GM12801 (cell line): ENCODE data around the gene PTX4.

Source experiments
- TF ChIP-seq, protein P1 (sequence below): IDR thresholded peaks from one replicate; pipeline ENCODE4 v1.5.1; 2011; ENCODE audit warnings: control low read depth; ENCODE audit not compliant: insufficient read length; ENCODE audit errors: extremely low read depth

Gene PTX4

DNA sequence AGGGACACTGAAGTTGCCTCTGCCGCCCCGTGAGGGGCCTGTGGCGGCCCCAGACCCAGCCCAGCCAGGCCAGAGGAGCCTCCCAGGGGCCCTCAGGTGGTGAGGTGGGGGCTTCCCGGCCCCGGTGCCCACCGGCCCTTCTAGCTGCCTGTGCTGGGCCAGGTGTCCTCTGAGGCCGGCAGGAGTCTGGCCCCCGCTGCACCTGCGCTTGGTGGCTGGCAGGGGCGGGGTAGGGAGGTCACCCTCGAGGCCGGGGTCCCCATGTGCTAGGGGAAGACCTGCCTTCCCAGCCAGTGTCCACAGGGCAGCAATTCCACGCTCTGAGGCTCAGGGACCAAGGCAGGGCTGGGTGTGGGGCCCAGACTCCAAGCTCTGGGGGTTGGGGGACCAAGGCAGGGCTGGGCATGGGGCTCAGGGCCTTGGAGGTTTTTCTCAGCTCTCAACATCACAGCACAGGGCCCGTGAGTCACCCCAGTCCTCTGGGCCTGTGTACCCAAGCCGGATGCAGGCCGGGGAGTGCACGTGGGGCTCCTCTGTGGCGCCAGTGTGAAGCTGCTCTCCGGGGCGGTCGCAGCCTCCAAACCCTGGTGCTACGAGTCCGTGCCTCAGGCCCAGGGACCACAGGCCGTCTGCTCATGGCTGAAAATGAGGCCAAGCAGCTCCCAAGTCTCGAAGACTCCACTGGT, 43.1 kb downstream of the PTX4 start:
- TF ChIP-seq, protein P1, sequence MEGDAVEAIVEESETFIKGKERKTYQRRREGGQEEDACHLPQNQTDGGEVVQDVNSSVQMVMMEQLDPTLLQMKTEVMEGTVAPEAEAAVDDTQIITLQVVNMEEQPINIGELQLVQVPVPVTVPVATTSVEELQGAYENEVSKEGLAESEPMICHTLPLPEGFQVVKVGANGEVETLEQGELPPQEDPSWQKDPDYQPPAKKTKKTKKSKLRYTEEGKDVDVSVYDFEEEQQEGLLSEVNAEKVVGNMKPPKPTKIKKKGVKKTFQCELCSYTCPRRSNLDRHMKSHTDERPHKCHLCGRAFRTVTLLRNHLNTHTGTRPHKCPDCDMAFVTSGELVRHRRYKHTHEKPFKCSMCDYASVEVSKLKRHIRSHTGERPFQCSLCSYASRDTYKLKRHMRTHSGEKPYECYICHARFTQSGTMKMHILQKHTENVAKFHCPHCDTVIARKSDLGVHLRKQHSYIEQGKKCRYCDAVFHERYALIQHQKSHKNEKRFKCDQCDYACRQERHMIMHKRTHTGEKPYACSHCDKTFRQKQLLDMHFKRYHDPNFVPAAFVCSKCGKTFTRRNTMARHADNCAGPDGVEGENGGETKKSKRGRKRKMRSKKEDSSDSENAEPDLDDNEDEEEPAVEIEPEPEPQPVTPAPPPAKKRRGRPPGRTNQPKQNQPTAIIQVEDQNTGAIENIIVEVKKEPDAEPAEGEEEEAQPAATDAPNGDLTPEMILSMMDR = no peak

DNA sequence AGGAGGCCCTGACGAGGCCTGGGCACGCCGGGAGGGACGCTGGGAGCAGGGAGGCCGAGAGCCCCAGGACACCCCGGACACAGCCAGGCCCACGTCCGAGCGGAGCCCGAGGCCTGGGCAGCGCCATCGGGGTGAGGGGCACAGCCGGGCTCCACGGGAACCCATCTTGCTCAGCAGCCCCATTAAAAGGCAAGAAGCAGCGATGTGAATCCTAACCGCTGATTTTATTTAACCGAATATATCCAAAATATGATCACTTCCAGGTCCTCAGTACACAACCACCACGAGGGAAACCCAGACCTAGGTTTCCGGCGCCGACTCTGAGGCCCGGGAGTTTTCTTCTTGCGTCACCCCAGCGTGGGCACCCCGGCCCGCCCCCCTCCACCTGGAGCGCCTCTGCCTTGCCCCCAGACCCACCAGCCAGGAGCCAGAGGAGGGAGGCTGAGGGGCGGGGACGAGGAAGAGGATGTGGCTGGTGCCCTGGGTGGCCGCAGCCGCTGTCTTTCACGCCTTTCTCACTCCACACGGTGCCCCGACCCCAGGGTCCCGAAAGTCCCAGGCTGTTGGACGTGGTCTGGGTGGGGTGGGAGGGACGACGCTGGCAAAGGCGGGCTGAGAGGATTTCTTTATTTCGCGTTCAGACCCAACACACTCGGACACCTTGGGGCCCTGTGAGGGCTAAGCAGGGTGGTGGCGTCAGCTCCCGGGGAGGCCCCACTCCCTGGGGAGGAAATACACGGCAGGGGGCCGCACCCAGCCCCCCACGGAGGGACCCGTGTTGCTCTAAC, 43.8 kb downstream of the PTX4 start:
- TF ChIP-seq, protein P1 = no peak

DNA sequence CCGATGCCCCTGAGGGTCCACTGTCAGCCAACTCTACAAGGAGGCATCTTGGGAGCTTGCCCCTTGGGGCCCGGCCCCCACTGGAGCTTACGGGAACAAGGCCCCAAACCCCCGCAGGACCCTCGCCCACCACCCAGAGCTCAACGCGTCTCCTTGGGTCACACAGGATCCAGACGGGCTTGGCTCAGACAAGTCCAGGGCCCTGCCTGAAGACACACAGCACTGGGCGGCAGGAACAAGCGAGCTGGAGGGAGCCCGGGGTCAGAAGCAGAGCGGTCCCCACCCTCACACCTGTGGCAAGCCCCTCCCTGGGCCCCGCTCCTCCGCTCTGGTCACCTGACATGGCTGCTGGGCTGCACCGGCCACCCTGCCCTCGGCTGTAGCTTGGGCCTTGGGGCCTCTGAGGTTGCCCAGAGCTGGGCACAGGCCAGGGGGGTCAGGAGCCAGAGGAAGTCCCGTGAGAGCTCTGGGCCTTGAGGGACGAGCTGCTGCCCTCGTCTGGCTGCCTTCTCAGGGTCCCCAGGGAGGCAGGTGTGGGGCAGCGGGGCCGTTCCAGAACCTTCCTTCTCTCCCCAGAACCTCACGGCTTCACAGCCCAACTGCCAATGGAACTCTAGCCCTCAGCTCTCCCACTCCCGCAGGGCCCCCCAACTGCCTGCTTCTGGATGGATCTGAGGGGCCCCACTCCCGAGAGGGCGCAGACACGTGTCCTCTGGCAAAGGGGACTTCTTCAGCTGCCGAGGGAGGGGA, 44.6 kb downstream of the PTX4 start, which contains the start of gene CCDC154:
Gene CCDC154 (minus strand): TSS at position 577 of the 750 bp plus-strand sequence. CDS start 234 bp downstream, at position 343.
- TF ChIP-seq, protein P1 = no peak

DNA sequence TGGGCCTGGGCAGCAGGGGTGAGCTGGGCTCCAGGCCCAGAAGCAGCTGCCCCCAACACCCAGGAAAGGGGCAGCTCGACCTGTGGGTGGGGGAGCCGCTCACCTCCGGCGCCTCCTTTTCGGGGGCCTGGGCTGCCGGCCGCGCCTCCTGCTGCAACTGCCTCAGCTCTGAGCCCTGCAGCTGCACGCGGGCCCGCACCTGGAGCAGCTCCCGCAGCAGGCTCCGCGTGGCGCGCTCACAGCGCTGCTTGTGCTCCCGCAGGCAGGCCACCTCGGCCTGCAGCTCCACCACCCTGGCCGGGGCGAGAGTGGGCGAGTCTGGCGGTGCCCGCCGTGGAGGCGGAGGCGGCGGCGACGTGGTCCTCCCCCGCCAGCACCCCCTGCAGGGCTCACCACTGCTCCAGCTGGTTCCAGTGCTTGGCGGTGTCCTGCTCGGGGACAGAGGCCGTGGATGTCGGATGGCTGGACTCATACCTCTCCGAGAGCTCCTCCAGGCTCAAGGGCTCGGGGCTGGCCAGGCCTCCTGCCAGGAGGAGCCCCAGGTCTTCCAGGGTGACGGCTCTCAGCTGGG, 45.3 kb downstream of the PTX4 start:
- TF ChIP-seq, protein P1 = no peak

DNA sequence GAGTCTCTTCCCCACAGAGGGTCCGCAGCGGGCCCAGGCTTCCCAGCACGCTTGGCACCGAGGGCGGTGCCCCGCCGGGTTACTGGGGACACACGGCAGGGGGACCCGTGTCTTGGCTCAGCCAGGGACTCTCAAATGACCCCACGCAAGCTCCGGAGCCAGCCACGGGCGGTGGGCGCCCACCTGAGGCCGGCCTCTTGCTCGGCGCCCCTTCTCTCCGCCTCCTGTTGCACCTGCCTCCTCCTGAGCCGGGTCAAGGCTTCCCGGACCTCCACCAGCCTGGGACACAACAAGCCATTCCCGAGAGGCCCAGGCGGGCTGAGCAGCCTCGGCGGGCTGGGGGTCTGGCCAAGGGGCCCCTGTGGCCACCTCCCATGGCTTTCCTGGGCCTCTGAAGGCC, 46.0 kb downstream of the PTX4 start:
- TF ChIP-seq, protein P1 = no peak

DNA sequence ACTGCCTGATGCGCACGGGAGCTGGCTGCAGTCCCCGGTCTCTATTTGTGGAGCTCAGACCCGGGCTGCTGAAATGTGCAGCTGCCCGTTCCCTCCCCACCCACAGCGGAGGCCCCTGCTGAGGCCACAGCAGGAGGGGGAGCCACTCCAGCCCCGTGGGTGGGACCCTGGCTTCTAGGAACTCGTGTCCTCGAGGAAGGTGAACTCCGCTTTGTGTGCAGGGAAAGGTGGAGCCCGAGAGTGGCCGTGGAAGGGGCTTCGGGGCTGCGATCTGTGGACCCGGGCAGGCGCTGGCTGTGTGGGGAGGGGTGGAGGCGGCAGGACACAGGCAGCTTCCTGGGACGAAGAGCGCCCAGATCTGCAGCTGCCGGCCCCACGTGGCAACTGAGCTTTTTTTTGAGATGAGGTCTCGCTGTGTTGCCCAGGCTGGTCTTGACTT, 47.3 kb downstream of the PTX4 start:
- TF ChIP-seq, protein P1 = no peak
